ENCODE data around the gene FHOD3.

GRCh38 chr18:36488131-36488530 lies 190.6 kb downstream of the FHOD3 start:
- TF ChIP-seq CTCF (IDR thresholded peaks at IDR 0.05; ENCODE audit: low read depth, low read length, missing input control): no peak
- TF ChIP-seq YY1 (IDR thresholded peaks at IDR 0.05): no peak
- no peak for TF ChIP-seq TAF1 (conservative IDR thresholded peaks at IDR 0.05)
